HEK293 (cell line): ENCODE measurements around the gene CAMKMT.

Source experiments
- CTCF ChIA-PET: fragments of 350-600 bp; formaldehyde crosslinking; extraction: SDS; loops from one replicate; lab custom pipeline; 2021; ENCODE audit warnings: antibody characterized with exemption; lab: Yijun Ruan, JAX
- POLR2A ChIA-PET: fragments of 300-600 bp; formaldehyde crosslinking; extraction: SDS; loops from one replicate; lab custom pipeline; 2020; ENCODE audit warnings: antibody characterized with exemption, inconsistent platforms; lab: Yijun Ruan, JAX
- H3K27ac ChIP-seq: fragments of 200-500 bp; sonication (Bioruptor generic); 2 replicates; pipeline ENCODE4 v1.5.1; 2014; ENCODE audit warnings: low read depth, low read length, control low read depth, inconsistent platforms; ENCODE audit errors: extremely low read depth
- H3K36me3 ChIP-seq, 2 experiments: fragments of 200-500 bp in 1 of 2; sonication (Bioruptor generic) in 1 of 2; 1 replicate in 1 of 2; 2 replicates in 1 of 2; pipeline ENCODE4 v1.5.1; 2014 to 2017; ENCODE audit warnings: inconsistent platforms in 2 of 2, low read length in 2 of 2; ENCODE audit not compliant: control insufficient read depth in 2 of 2, insufficient read depth in 1 of 2
- H3K4me1 ChIP-seq: fragments of 200-500 bp; sonication (Bioruptor generic); 2 replicates; pipeline ENCODE4 v1.5.1; 2014; ENCODE audit warnings: mild to moderate bottlenecking, low read length, inconsistent platforms; ENCODE audit not compliant: control insufficient read depth, insufficient read depth
- H3K4me3 ChIP-seq: 2 replicates; pipeline ENCODE4 v1.5.1; 2011; ENCODE audit warnings: low read depth, mild to moderate bottlenecking, control low read depth, low read length, moderate library complexity
- H3K9me3 ChIP-seq: fragments of 200-500 bp; sonication (Bioruptor generic); 2 replicates; pipeline ENCODE4 v1.5.1; 2014; ENCODE audit warnings: low read depth, low read length, inconsistent platforms; ENCODE audit not compliant: control insufficient read depth, insufficient read depth
- BCL11A ChIP-seq: fragments of 450-650 bp; formaldehyde crosslinking; IDR thresholded peaks from 2 replicates; pipeline ENCODE4 v1.5.1; 2016; ENCODE audit warnings: low read depth, missing biosample characterization, missing genetic modification characterization
- BCL6B ChIP-seq: fragments of 450-650 bp; formaldehyde crosslinking; IDR thresholded peaks from 2 replicates; pipeline ENCODE4 v1.5.1; 2017; ENCODE audit warnings: missing biosample characterization, missing genetic modification characterization
- EGR2 ChIP-seq: fragments of 450-650 bp; formaldehyde crosslinking; IDR thresholded peaks from 2 replicates; pipeline ENCODE4 v1.5.1; 2016; ENCODE audit warnings: low read depth, missing biosample characterization, missing genetic modification characterization
- GLI4 ChIP-seq: fragments of 450-650 bp; formaldehyde crosslinking; IDR thresholded peaks from 2 replicates; pipeline ENCODE4 v1.5.1; 2016; ENCODE audit warnings: missing biosample characterization, missing genetic modification characterization
- INSM2 ChIP-seq: fragments of 450-650 bp; formaldehyde crosslinking; IDR thresholded peaks from 2 replicates; pipeline ENCODE4 v1.5.1; 2016; ENCODE audit warnings: missing biosample characterization, missing genetic modification characterization
- ZNF114 ChIP-seq: fragments of 450-650 bp; formaldehyde crosslinking; IDR thresholded peaks from 2 replicates; pipeline ENCODE4 v1.5.0; 2017; ENCODE audit warnings: missing biosample characterization, missing genetic modification characterization
- ZNF169 ChIP-seq: fragments of 450-650 bp; formaldehyde crosslinking; IDR thresholded peaks from 2 replicates; pipeline ENCODE4 v1.5.1; 2016; ENCODE audit warnings: missing biosample characterization, missing genetic modification characterization
- ZNF398 ChIP-seq: fragments of 450-650 bp; formaldehyde crosslinking; IDR thresholded peaks from 2 replicates; pipeline ENCODE4 v1.5.1; 2017; ENCODE audit warnings: missing biosample characterization, missing genetic modification characterization
- ZNF404 ChIP-seq: fragments of 450-650 bp; formaldehyde crosslinking; IDR thresholded peaks from 2 replicates; pipeline ENCODE4 v1.5.1; 2017; ENCODE audit warnings: missing biosample characterization, missing genetic modification characterization
- ZNF433 ChIP-seq: fragments of 450-650 bp; formaldehyde crosslinking; IDR thresholded peaks from 2 replicates; pipeline ENCODE4 v1.5.1; 2016; ENCODE audit warnings: missing biosample characterization, missing genetic modification characterization, low read depth
- ZNF596 ChIP-seq: fragments of 450-650 bp; IDR thresholded peaks from 2 replicates; pipeline ENCODE4 v1.5.0; 2018; ENCODE audit warnings: missing biosample characterization, mild to moderate bottlenecking, missing genetic modification characterization, moderate library complexity
- ZNF654 ChIP-seq: fragments of 450-650 bp; formaldehyde crosslinking; IDR thresholded peaks from 2 replicates; pipeline ENCODE4 v1.5.1; 2016; ENCODE audit warnings: low read depth, missing biosample characterization, missing genetic modification characterization
- ZNF658 ChIP-seq: fragments of 450-650 bp; formaldehyde crosslinking; IDR thresholded peaks from 2 replicates; pipeline ENCODE4; 2016; ENCODE audit warnings: missing biosample characterization, missing genetic modification characterization
- ZNF664 ChIP-seq: fragments of 450-650 bp; formaldehyde crosslinking; IDR thresholded peaks from 2 replicates; pipeline ENCODE4 v1.5.1; 2016; ENCODE audit warnings: missing biosample characterization, missing genetic modification characterization
- ZNF692 ChIP-seq: fragments of 450-650 bp; formaldehyde crosslinking; IDR thresholded peaks from 2 replicates; pipeline ENCODE4 v1.5.1; 2016; ENCODE audit warnings: missing biosample characterization, missing genetic modification characterization
- ZNF785 ChIP-seq: fragments of 450-650 bp; formaldehyde crosslinking; IDR thresholded peaks from 2 replicates; pipeline ENCODE4 v1.5.1; 2016; ENCODE audit warnings: missing biosample characterization, missing genetic modification characterization
- ZSCAN23 ChIP-seq: fragments of 450-650 bp; formaldehyde crosslinking; IDR thresholded peaks from 2 replicates; pipeline ENCODE4 v1.5.1; 2016; ENCODE audit warnings: missing biosample characterization, missing genetic modification characterization
- ZXDB ChIP-seq: fragments of 450-650 bp; formaldehyde crosslinking; IDR thresholded peaks from 2 replicates; pipeline ENCODE4 v1.5.1; 2016; ENCODE audit warnings: missing biosample characterization, missing genetic modification characterization

Gene CAMKMT

GRCh38 chr2:44668336-44668735 lies 306.6 kb downstream of the CAMKMT start:
- Histone ChIP-seq H3K36me3 (no peaks in the 10 kb centered on the region), H3K27ac (no peak overlapping the region), H3K4me1 (peaks cover 9% of the 10 kb centered on the region), H3K4me3 (no peak overlapping the region), H3K9me3 (no peaks in the 10 kb centered on the region)
- POLR2A ChIA-PET, result no interaction called here
- CTCF ChIA-PET, result interaction anchor here (0.8 to 4.7 kb wide), 11 partner anchors 11 to 276 kb away, joined by 3 to 25 read pairs (median 4); no protein-coding TSS in a partner anchor
- TF ChIP-seq GLI4 (tag by site-specific recombination) (no peak), ZXDB (tag by site-specific recombination) (no peak), ZNF664 (tag by site-specific recombination) (no peak), BCL11A (tag by site-specific recombination) (no peak), ZNF654 (tag by site-specific recombination) (0 out of 2 replicates have a peak, but pooled peaks have one; percentile 13), ZNF169 (no peak), ZNF398 (tag by site-specific recombination) (no peak)

DNA sequence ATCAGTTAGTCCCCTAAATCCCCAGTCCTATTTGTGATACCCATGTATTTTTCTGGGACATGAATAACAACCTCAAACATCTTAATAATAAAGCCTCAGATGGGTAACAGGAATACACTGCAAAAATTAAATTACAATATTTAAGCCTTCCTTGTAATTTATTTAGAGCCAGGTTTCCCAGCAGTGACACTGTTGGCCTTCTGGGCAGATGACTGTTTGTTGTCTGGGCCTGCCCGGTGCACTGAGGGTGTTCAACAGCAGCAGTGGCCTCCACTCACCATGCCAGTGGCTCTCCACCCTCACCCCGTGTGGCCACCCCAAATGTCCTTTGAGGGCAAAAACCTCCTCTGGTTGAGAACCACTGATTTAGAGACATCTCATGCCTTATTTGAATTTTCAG lies 309.5 kb downstream of the CAMKMT start:
- ChIA-PET POLR2A (no interaction called here), CTCF (no interaction called here)
- Histone ChIP-seq H3K36me3 (no peaks in the 10 kb centered on the region), H3K9me3 (no peaks in the 10 kb centered on the region), H3K4me3 (no peak overlapping the region), H3K27ac (no peak overlapping the region)
- TF ChIP-seq ZNF658 (tag by site-specific recombination) (no peak), EGR2 (tag by site-specific recombination) (no peak), ZSCAN23 (tag by site-specific recombination) (no peak), ZNF692 (tag by site-specific recombination) (no peak), GLI4 (tag by site-specific recombination) (no peak), ZNF596 (tag by site-specific recombination) (no peak), ZNF114 (tag by site-specific recombination) (no peak), ZNF404 (tag by site-specific recombination) (no peak), ZNF433 (tag by site-specific recombination) (no peak), BCL6B (tag by site-specific recombination) (no peak), ZNF785 (tag by site-specific recombination) (no peak), INSM2 (tag by site-specific recombination) (no peak)
- TF ChIP-seq, all 188 proteins: peak for 0
- H3K4me1 ChIP-seq, result peaks cover 11% of the 10 kb centered on the region
